Neural crest cell (in vitro differentiated cells): ENCODE measurements around the gene NAB1. TPM values are rescaled to one million over a fixed set of nuclear protein-coding genes. Genes with fewer than 3 reads are reported as not detected.
A peak's percentile ranks its signal among the peaks of the same experiment; 100 is the strongest.

ENCODE experiments used
- DNase-seq: peaks from one replicate; pipeline ENCODE4 v3.0.0; 2021; ENCODE audit warnings: low read depth, mixed read lengths, low spot score
- H3K27ac Mint-ChIP-seq: one replicate; pipeline ENCODE4 v1.8.0; 2021; ENCODE audit warnings: mild to moderate bottlenecking, mixed read lengths; ENCODE audit not compliant: unreplicated experiment
- H3K27me3 Mint-ChIP-seq: 2 replicates; pipeline ENCODE4 v1.8.0; 2021; ENCODE audit warnings: low read depth, mild to moderate bottlenecking, mixed read lengths
- H3K36me3 Mint-ChIP-seq: 2 replicates; pipeline ENCODE4 v1.8.0; 2021; ENCODE audit warnings: low read depth, mild to moderate bottlenecking, mixed read lengths
- H3K4me1 Mint-ChIP-seq: 2 replicates; pipeline ENCODE4 v1.8.0; 2021; ENCODE audit warnings: mixed read lengths
- H3K4me3 Mint-ChIP-seq: one replicate; pipeline ENCODE4 v1.8.0; 2021; ENCODE audit warnings: mild to moderate bottlenecking, mixed read lengths
- H3K9me3 Mint-ChIP-seq: 2 replicates; pipeline ENCODE4 v1.8.0; 2021; ENCODE audit warnings: mixed read lengths
- CTCF ChIP-seq: fragments of 200-600 bp; sonication (generic); conservative IDR thresholded peaks from 2 replicates; pipeline ENCODE4 v1.5.0; 2021; ENCODE audit warnings: antibody characterized with exemption, mild to moderate bottlenecking
- total RNA-seq: library from RNA; stranded (reverse); gene quantifications from 2 replicates; pipeline ENCODE4 v1.2.1, GENCODE V29; 2021

NAB1 gene
- total RNA-seq, 1 donor from 2014 or later: 42.4 TPM

- Mint-ChIP-seq H3K9me3 (no peaks in the 10 kb centered on the region), H3K27ac (no peak overlapping the region), H3K4me3 (no peak overlapping the region), H3K36me3 (no peaks in the 10 kb centered on the region), H3K27me3 (no peaks in the 10 kb centered on the region), H3K4me1 (peaks cover 5% of the 10 kb centered on the region)
- no peak for TF ChIP-seq CTCF
- DNase-seq: no peak
Observed at GRCh38 chr2:190634381-190634780, 14.5 kb upstream of the NAB1 start.

- no peaks in the 10 kb centered on the region for H3K36me3 Mint-ChIP-seq
- DNase-seq: no peak
- H3K4me3 Mint-ChIP-seq: no peak overlapping the region
- H3K27ac Mint-ChIP-seq: no peak overlapping the region
- TF ChIP-seq CTCF: no peak
- H3K27me3 Mint-ChIP-seq: no peaks in the 10 kb centered on the region
- H3K4me1 Mint-ChIP-seq: peaks cover 5% of the 10 kb centered on the region
- no peaks in the 10 kb centered on the region for H3K9me3 Mint-ChIP-seq
Observed at GRCh38 chr2:190635781-190636180, 13.1 kb upstream of the NAB1 start.

GRCh38 chr2:190636361-190636760 lies 12.5 kb upstream of the NAB1 start:
- Mint-ChIP-seq H3K9me3 (no peaks in the 10 kb centered on the region), H3K27ac (no peak overlapping the region), H3K36me3 (no peaks in the 10 kb centered on the region), H3K4me1 (peaks cover 5% of the 10 kb centered on the region), H3K27me3 (no peaks in the 10 kb centered on the region), H3K4me3 (no peak overlapping the region)
- TF ChIP-seq CTCF: no peak
- DNase-seq: no peak

DNA sequence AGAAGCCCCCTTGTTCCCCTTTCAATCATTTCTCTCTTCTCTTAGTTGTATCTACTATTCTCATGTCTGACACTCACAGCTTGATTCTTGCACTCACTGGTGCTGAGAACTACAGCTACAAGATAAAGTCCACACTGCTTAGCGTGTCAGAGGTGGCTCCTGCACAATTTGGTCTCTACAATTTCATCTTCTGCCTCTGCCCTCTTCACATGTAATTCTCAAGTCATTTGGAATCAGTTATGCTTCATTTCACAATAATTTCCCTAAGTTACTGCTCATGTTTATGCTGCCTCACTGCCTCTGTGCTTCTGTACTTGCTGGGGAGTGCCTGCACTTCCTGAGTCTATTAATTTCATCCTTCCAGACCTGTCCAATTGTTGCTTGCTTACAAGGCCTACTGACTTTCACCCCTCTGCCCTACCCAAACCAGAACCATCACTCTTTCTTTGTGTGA lies 11.6 kb upstream of the NAB1 start:
- Mint-ChIP-seq H3K27me3 (no peaks in the 10 kb centered on the region), H3K4me1 (peaks cover 5% of the 10 kb centered on the region), H3K27ac (peak overlapping the region; percentile 62), H3K36me3 (no peaks in the 10 kb centered on the region), H3K4me3 (no peak overlapping the region), H3K9me3 (no peaks in the 10 kb centered on the region)
- no peak for TF ChIP-seq CTCF
- DNase-seq: no peak

DNA sequence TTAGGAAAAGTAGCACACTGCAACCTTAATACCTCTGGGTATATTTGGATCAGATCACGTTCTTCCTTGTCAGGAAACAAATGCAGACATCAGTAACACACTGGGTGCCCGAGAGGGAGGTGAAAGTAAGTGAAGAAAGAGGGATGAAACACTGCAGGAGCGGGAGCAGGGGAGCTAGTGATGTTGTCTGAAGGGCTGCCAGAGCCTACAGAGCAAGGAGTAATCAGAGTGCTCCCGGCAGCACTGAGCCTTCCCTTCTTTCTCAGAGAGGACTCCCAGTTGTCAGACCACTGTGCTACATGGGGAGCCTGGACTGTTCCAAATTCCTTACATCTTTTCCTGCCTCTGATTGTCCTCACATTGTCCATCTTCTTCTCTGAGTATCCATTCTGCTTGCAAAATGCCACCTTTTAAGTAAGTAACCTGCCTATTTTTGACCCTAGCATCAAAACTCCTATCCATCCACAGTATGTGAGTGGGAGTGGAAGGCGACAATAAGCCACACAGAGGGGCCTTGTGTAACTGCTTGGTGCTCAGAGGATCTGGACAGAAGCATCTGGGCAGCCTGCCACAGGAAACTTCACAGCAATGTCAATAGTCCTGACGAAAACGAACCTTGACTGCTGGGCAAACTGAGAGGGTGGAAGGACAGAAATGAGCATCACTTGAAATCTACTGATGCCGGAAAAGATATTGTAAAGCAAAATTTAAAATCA lies 10.8 kb upstream of the NAB1 start:
- Mint-ChIP-seq H3K27ac (peak overlapping the region; percentile 48), H3K9me3 (no peaks in the 10 kb centered on the region), H3K4me3 (no peak overlapping the region), H3K36me3 (no peaks in the 10 kb centered on the region), H3K4me1 (peaks cover 5% of the 10 kb centered on the region), H3K27me3 (no peaks in the 10 kb centered on the region)
- no peak for TF ChIP-seq CTCF
- no peak for DNase-seq
